ENCODE data around the gene HLA-A. TPM values are rescaled to one million over a fixed set of nuclear protein-coding genes. Genes with fewer than 3 reads are reported as not detected.

HLA-A gene
- total RNA-seq, 1 experiment from 2014 or later = 451 TPM

DNA sequence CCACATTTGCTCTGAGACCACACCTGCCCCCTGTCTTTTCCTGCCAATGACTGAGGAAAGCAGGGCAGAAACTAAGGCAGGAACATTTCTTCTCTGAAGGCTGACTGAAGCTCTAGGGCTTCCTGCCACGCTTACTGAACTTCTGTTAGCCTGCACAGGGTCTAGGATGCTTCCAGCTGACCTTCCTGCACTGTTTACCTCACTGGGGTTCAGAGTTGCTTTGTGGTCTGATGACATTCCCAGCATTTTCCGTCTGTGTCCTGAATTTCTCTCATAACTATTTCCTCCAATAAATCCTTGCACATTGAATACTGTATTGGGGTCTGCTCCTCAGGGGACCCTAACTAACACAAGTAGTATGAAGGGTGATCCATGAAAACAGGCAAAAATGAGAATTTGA is 29.5 kb upstream of the HLA-A start:
- DNase-seq = no peak
- no TSS peak for BruUV-seq (replicated peaks)
- intact Hi-C loops (cut with micrococcal nuclease; ENCODE audit: unreplicated experiment) = no loop called here
- peaks cover 45% of the 10 kb centered on the region for H3K27me3 Mint-ChIP-seq (ENCODE audit: unreplicated experiment)
- TF ChIP-seq, protein P1, sequence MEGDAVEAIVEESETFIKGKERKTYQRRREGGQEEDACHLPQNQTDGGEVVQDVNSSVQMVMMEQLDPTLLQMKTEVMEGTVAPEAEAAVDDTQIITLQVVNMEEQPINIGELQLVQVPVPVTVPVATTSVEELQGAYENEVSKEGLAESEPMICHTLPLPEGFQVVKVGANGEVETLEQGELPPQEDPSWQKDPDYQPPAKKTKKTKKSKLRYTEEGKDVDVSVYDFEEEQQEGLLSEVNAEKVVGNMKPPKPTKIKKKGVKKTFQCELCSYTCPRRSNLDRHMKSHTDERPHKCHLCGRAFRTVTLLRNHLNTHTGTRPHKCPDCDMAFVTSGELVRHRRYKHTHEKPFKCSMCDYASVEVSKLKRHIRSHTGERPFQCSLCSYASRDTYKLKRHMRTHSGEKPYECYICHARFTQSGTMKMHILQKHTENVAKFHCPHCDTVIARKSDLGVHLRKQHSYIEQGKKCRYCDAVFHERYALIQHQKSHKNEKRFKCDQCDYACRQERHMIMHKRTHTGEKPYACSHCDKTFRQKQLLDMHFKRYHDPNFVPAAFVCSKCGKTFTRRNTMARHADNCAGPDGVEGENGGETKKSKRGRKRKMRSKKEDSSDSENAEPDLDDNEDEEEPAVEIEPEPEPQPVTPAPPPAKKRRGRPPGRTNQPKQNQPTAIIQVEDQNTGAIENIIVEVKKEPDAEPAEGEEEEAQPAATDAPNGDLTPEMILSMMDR (IDR thresholded peaks at IDR 0.05; ENCODE audit: unreplicated experiment) = no peak
- H3K4me3 Mint-ChIP-seq (ENCODE audit: low read depth, unreplicated experiment) = no peak overlapping the region
- no peaks in the 10 kb centered on the region for H3K9me3 Mint-ChIP-seq (ENCODE audit: low read depth, unreplicated experiment)
- CTCF ChIA-PET = no interaction called here
- no peak overlapping the region for H3K27ac Mint-ChIP-seq (ENCODE audit: unreplicated experiment)
- peaks cover 28% of the 10 kb centered on the region for H3K4me1 Mint-ChIP-seq (ENCODE audit: low read depth, unreplicated experiment)
- H3K36me3 Mint-ChIP-seq (ENCODE audit: insufficient read depth, unreplicated experiment) = no peaks in the 10 kb centered on the region

DNA sequence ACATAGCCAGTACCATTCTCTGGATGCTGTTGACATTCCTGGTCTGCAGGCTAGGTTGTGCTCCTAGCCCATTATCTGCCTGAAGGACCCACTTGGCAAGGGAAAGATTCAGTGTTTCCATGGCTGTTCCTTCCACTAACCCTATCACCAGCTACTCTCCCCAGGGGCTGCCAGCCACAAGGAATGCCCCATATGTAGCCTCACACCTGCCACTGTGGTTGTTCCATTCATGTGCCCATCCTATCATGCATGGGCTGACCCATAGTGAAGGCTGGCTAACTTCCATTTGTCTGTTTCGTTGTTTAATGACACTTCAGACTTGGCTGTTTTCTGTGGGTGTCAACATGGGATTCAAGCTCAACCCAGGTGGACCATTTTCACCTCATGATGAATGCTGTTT is 25.6 kb upstream of the HLA-A start:
- intact Hi-C loops (cut with micrococcal nuclease; ENCODE audit: unreplicated experiment) = no loop called here
- TF ChIP-seq, protein P1 (IDR thresholded peaks at IDR 0.05; ENCODE audit: unreplicated experiment) = no peak
- Mint-ChIP-seq H3K36me3 (ENCODE audit: insufficient read depth, unreplicated experiment) (no peaks in the 10 kb centered on the region), H3K27ac (ENCODE audit: unreplicated experiment) (no peak overlapping the region), H3K4me1 (ENCODE audit: low read depth, unreplicated experiment) (no peaks in the 10 kb centered on the region), H3K4me3 (ENCODE audit: low read depth, unreplicated experiment) (no peak overlapping the region), H3K9me3 (ENCODE audit: low read depth, unreplicated experiment) (peaks cover 4% of the 10 kb centered on the region), H3K27me3 (ENCODE audit: unreplicated experiment) (peaks cover 49% of the 10 kb centered on the region)
- DNase-seq = no peak
- BruUV-seq (replicated peaks) = no TSS peak
- CTCF ChIA-PET = no interaction called here

DNA sequence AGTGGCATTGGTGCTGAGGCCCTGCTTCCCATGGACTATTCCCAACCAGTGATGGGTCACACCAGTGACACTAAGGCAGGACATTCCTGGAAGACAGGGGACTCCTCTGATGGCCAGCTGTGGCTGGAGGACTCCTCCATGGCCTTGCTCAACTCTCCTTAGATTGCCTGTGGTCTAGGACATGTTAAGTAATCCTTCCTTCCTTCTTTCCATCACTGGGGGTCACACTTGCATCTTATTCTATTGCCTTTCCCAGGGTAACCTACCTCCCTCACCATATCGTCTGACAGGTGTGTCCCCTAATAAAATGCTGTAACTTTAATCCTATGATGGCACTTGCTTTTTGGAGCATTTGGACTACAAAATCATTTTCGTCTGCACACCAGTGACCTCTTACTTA is 24.5 kb upstream of the HLA-A start:
- Mint-ChIP-seq H3K36me3 (ENCODE audit: insufficient read depth, unreplicated experiment) (no peaks in the 10 kb centered on the region), H3K27me3 (ENCODE audit: unreplicated experiment) (peaks cover 38% of the 10 kb centered on the region), H3K4me3 (ENCODE audit: low read depth, unreplicated experiment) (no peak overlapping the region), H3K27ac (ENCODE audit: unreplicated experiment) (no peak overlapping the region), H3K9me3 (ENCODE audit: low read depth, unreplicated experiment) (peaks cover 4% of the 10 kb centered on the region), H3K4me1 (ENCODE audit: low read depth, unreplicated experiment) (no peaks in the 10 kb centered on the region)
- DNase-seq = no peak
- no TSS peak for BruUV-seq (replicated peaks)
- intact Hi-C loops (cut with micrococcal nuclease; ENCODE audit: unreplicated experiment) = no loop called here
- CTCF ChIA-PET = no interaction called here
- TF ChIP-seq, protein P1 (IDR thresholded peaks at IDR 0.05; ENCODE audit: unreplicated experiment) = no peak

DNA sequence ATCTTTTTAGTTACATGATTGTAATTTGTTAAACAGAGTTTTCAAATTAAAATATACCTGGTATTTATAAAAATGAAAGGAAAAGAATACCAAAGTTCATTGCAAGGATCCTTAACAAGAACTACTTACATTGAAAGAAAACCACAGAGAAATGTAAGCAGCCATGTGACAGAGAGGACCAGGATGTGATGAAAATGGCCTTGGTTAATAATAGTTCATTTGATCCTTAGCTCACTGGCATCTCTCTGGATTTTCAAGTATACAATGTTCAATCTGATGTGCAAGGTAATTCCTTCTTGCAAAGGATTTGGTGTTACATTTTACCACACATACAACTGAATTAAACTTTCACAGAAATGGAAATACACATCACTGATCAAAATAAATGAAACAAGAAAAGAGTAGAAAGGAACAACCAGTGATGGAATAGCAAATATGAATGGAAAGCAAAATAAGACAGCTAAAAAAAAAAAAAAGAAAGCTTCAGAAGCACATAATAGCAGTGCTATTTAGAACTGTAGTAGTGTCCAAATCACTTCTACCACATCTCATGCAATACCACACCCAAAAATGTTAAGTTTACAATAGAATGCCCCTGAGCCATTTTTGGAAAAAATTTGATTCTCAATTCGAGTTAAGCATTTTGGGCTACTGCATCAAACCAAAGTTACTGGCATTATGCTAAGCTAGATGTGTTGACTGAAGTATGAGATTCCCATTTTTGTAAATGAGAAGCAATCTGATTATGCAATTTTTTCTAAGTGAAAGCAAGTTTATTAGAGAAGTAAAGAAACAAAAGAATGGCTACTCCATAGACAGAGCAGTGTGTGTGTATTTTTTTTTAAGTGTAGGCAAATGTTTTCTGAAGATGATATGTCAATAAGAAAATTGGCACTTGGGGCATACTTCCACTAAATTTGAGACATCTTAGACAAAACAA is 22.6 kb upstream of the HLA-A start:
- CTCF ChIA-PET = no interaction called here
- H3K27me3 Mint-ChIP-seq (ENCODE audit: unreplicated experiment) = peaks cover 20% of the 10 kb centered on the region
- no TSS peak for BruUV-seq (replicated peaks)
- intact Hi-C loops (cut with micrococcal nuclease; ENCODE audit: unreplicated experiment) = no loop called here
- DNase-seq = no peak
- peaks cover 5% of the 10 kb centered on the region for H3K4me1 Mint-ChIP-seq (ENCODE audit: low read depth, unreplicated experiment)
- H3K4me3 Mint-ChIP-seq (ENCODE audit: low read depth, unreplicated experiment) = no peak overlapping the region
- H3K27ac Mint-ChIP-seq (ENCODE audit: unreplicated experiment) = no peak overlapping the region
- peaks cover 4% of the 10 kb centered on the region for H3K9me3 Mint-ChIP-seq (ENCODE audit: low read depth, unreplicated experiment)
- H3K36me3 Mint-ChIP-seq (ENCODE audit: insufficient read depth, unreplicated experiment) = peaks cover 3% of the 10 kb centered on the region
- TF ChIP-seq, protein P1 (IDR thresholded peaks at IDR 0.05; ENCODE audit: unreplicated experiment) = no peak

Measured in Calu3 (cell line).